ENCODE results near the gene LYG2. TPM values are rescaled to one million over a fixed set of nuclear protein-coding genes. Genes with fewer than 3 reads are reported as not detected.

LYG2 gene
- total and polyA plus RNA-seq, 2 of the 8 experiments (the other 6 are each of a cell fraction or from before 2014, with no cell fraction given): not detected

DNA sequence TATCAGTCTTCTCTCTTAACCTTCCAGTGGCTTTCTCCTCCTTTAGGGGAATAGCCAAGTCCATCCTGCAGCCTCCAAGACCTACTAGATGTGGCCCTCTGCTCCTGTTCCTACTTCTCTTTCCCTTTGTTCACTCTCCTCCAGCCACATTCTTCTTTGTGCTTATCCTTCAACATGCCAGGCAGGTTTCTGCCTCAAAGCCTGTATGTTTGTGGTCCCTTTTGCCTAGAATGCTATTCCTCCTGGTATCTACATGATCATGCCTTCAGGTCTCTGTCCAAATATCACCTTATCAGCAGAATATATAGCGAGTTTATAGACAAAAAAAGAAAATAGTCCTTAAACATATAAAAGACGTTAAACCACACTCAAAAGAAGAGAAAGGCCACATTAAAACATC lies 5.5 kb downstream of the LYG2 start (continued):
- TF ChIP-seq JUND (IDR thresholded peaks at IDR 0.05; ENCODE audit: low read length): no peak

DNA sequence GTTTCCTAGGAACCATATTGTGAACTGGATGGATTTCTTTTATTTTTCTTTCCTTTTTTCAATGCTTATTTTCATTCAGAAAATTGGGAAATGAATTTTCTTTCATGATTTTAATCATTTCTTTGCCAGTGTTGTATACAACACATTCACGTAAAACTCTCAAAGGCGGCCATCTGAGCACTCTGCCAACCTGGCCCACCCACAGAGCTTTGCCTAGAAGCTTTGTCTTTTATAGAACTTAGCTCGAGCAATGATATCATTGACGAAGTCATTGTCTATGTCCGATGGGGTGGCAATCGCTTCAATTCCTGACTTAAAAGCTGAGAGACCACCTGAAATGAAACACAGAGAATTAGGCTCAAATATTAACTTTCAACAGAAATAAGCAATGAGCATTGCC lies 13.3 kb downstream of the LYG2 start:
- H3K9me3 ChIP-seq (ENCODE audit: insufficient read depth in 2 of 2, low read depth in 1 of 2, low read length in 1 of 2): no peaks in the 10 kb centered on the region
- H3K23me2 ChIP-seq (ENCODE audit: low read depth, low read length): no peaks in the 10 kb centered on the region
- H4K8ac ChIP-seq (ENCODE audit: extremely low read depth, insufficient read depth, low read length): no peak overlapping the region
- H4K20me1 ChIP-seq (replicated peaks in 1 of 2; ENCODE audit: control insufficient read depth in 1 of 2, insufficient read depth in 2 of 2, low read length in 2 of 2): no peaks in the 10 kb centered on the region
- H2AK5ac ChIP-seq (ENCODE audit: low read depth, low read length): no peak overlapping the region
- no peak overlapping the region for H4K91ac ChIP-seq (replicated peaks; ENCODE audit: insufficient read length, low read length)
- no peak overlapping the region for H4K5ac ChIP-seq (ENCODE audit: insufficient read length, low read depth, low read length)
- H3K27ac ChIP-seq (ENCODE audit: low read depth, low read length): no peak overlapping the region
- H2BK12ac ChIP-seq (ENCODE audit: low read depth, low read length): no peak overlapping the region
- H3K9ac ChIP-seq (replicated peaks in 1 of 4; ENCODE audit: extremely low read depth in 1 of 4, low read depth in 3 of 4, low read length in 3 of 4): no peak overlapping the region
- ChIA-PET CTCF (ENCODE audit: partially characterized antibody) (no interaction called here), POLR2A (ENCODE audit: partially characterized antibody) (no interaction called here)
- H3K27me3 ChIP-seq (replicated peaks in 1 of 4; ENCODE audit: control insufficient read depth in 3 of 4, extremely low read depth in 1 of 4, insufficient read depth in 3 of 4, low read length in 3 of 4): no peaks in the 10 kb centered on the region
- H2BK20ac ChIP-seq (ENCODE audit: low read length): no peak overlapping the region
- no peak overlapping the region for H3K4ac ChIP-seq (replicated peaks; ENCODE audit: insufficient read length, low read depth, low read length)
- no peak for TF ChIP-seq RNF2 (IDR thresholded peaks at IDR 0.05; ENCODE audit: borderline replicate concordance, low read depth, low read length, missing control alignments, poor library complexity, severe bottlenecking)
- TF ChIP-seq BACH1 (IDR thresholded peaks at IDR 0.05; ENCODE audit: low read length): no peak
- 88% methylated on average over 6 of the region's 6 CpGs; no CpG with 5 or more reads in 1 of the 2 experiments for WGBS, 2 experiments (ENCODE audit: extremely low coverage in 1 of 2, insufficient coverage in 1 of 2, insufficient read length in 1 of 2, insufficient replicate concordance in 2 of 2, low coverage in 1 of 2, low lambda C conversion rate in 2 of 2, missing lambda C conversion rate in 1 of 2)
- H2AFZ ChIP-seq (ENCODE audit: low read length): no peak overlapping the region
- H3K4me1 ChIP-seq (replicated peaks in 1 of 4; ENCODE audit: control insufficient read depth in 3 of 4, insufficient read depth in 4 of 4, low read length in 3 of 4): no peaks in the 10 kb centered on the region
- H2BK120ac ChIP-seq (replicated peaks; ENCODE audit: low read depth, low read length): no peak overlapping the region
- no peak overlapping the region for H2BK5ac ChIP-seq (ENCODE audit: low read depth, low read length)
- no peaks in the 10 kb centered on the region for H3K36me3 ChIP-seq (ENCODE audit: control insufficient read depth in 2 of 4, insufficient read depth in 4 of 4, low read length in 3 of 4)
- H3K56ac ChIP-seq (replicated peaks; ENCODE audit: insufficient read length, low read depth, low read length): no peak overlapping the region
- no peak overlapping the region for H3K14ac ChIP-seq (ENCODE audit: insufficient read length)
- H3K18ac ChIP-seq (ENCODE audit: extremely low read depth, low read length): no peak overlapping the region
- no peak overlapping the region for H3K4me2 ChIP-seq (ENCODE audit: insufficient read depth in 1 of 2, low read depth in 2 of 2, low read length in 2 of 2)
- H3K23ac ChIP-seq (ENCODE audit: insufficient read length): no peak overlapping the region
- FAIRE-seq (no peak), DNase-seq (ENCODE audit: low read depth in 1 of 2, low spot score in 2 of 2) (no peak)
- H3K79me2 ChIP-seq (ENCODE audit: control insufficient read depth in 1 of 2, insufficient read depth in 2 of 2, low read length in 2 of 2): no peaks in the 10 kb centered on the region
- no peak overlapping the region for H3K4me3 ChIP-seq (ENCODE audit: extremely low read depth in 1 of 4, insufficient read depth in 2 of 4, low read depth in 3 of 4, low read length in 4 of 4)
- H2BK15ac ChIP-seq (ENCODE audit: low read length): no peak overlapping the region
- no peaks in the 10 kb centered on the region for H3K79me1 ChIP-seq (ENCODE audit: low read depth, low read length)

Measured in H1 (cell line).